ENCODE measurements around the gene TNIK. TPM values are rescaled to one million over a fixed set of nuclear protein-coding genes. Genes with fewer than 3 reads are reported as not detected.
"Not testable (repeated sequence)": the region's sequence is repeated elsewhere in the genome, so short reads cannot be mapped to it uniquely, and the experiment has no call there.

Gene TNIK
- total RNA-seq, 1 donor from 2014 or later = 38.1 TPM

GRCh38 chr3:171293142-171293782 lies 166.9 kb downstream of the TNIK start:
- Mint-ChIP-seq H3K27me3 (no peaks in the 10 kb centered on the region), H3K9me3 (no peaks in the 10 kb centered on the region), H3K27ac (no peak overlapping the region), H3K4me1 (ENCODE audit: unreplicated experiment) (peaks cover 16% of the 10 kb centered on the region), H3K4me3 (no peak overlapping the region), H3K36me3 (no peaks in the 10 kb centered on the region)
- TF ChIP-seq, protein P1, sequence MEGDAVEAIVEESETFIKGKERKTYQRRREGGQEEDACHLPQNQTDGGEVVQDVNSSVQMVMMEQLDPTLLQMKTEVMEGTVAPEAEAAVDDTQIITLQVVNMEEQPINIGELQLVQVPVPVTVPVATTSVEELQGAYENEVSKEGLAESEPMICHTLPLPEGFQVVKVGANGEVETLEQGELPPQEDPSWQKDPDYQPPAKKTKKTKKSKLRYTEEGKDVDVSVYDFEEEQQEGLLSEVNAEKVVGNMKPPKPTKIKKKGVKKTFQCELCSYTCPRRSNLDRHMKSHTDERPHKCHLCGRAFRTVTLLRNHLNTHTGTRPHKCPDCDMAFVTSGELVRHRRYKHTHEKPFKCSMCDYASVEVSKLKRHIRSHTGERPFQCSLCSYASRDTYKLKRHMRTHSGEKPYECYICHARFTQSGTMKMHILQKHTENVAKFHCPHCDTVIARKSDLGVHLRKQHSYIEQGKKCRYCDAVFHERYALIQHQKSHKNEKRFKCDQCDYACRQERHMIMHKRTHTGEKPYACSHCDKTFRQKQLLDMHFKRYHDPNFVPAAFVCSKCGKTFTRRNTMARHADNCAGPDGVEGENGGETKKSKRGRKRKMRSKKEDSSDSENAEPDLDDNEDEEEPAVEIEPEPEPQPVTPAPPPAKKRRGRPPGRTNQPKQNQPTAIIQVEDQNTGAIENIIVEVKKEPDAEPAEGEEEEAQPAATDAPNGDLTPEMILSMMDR (conservative IDR thresholded peaks at IDR 0.05) = no peak
- DNase-seq (ENCODE audit: extremely low spot score, unreplicated experiment) = no peak

DNA sequence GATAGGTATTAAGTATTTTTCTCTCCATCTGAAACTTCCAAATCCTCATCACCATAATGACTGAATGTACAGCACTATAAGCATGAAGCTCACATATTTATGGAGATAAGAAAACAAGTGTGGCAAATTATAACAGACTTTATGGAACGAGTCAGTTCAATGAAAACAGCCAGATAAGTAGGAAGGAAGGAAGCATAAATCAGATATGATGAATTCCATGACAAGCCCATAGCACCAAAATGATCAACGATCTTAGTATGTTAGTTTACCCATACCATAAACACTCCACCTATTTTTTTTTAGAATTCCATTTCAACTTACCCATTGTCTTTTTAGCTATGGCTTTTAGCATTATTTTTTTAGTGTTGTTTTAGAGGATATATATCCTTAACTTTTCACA lies 169.5 kb downstream of the TNIK start:
- Mint-ChIP-seq H3K4me3 (no peak overlapping the region), H3K27me3 (no peaks in the 10 kb centered on the region), H3K4me1 (ENCODE audit: unreplicated experiment) (peaks cover 8% of the 10 kb centered on the region), H3K27ac (no peak overlapping the region), H3K36me3 (no peaks in the 10 kb centered on the region), H3K9me3 (no peaks in the 10 kb centered on the region)
- no peak for DNase-seq (ENCODE audit: extremely low spot score, unreplicated experiment)
- TF ChIP-seq, protein P1 (conservative IDR thresholded peaks at IDR 0.05) = no peak

DNA sequence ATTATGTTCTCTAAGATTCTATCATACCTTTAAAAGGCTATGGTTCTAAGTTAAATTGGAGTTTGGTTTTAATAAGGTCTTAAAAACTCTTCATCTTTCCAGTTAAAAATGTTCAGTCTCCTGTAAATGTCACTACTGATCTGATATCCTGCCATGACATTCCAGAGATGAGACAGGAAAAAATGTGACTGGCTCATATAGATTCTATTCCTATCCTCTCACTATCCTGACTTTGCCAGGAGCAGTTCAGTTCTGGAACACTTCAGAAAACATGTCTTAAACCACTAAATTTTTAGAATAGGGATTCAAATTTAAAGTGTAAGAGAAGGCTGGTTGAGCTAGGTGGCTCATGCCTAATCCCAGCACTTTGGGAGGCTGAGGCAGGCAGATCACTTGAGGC lies 170.9 kb downstream of the TNIK start:
- no peaks in the 10 kb centered on the region for H3K36me3 Mint-ChIP-seq
- no peak overlapping the region for H3K27ac Mint-ChIP-seq
- no peak overlapping the region for H3K4me3 Mint-ChIP-seq
- DNase-seq (ENCODE audit: extremely low spot score, unreplicated experiment) = no peak
- TF ChIP-seq, protein P1 (conservative IDR thresholded peaks at IDR 0.05) = no peak
- H3K9me3 Mint-ChIP-seq = no peaks in the 10 kb centered on the region
- H3K4me1 Mint-ChIP-seq (ENCODE audit: unreplicated experiment) = peaks cover 6% of the 10 kb centered on the region
- no peaks in the 10 kb centered on the region for H3K27me3 Mint-ChIP-seq

GRCh38 chr3:171287761-171288160 lies 172.4 kb downstream of the TNIK start:
- not testable (repeated sequence) for H3K9me3 Mint-ChIP-seq; H3K27me3 Mint-ChIP-seq; H3K4me3 Mint-ChIP-seq; H3K36me3 Mint-ChIP-seq; H3K4me1 Mint-ChIP-seq (ENCODE audit: unreplicated experiment); DNase-seq (ENCODE audit: extremely low spot score, unreplicated experiment); H3K27ac Mint-ChIP-seq

GRCh38 chr3:171286580-171287249 lies 173.5 kb downstream of the TNIK start:
- Mint-ChIP-seq H3K4me3 (no peak overlapping the region), H3K27me3 (no peaks in the 10 kb centered on the region), H3K27ac (no peak overlapping the region), H3K36me3 (no peaks in the 10 kb centered on the region), H3K9me3 (no peaks in the 10 kb centered on the region), H3K4me1 (ENCODE audit: unreplicated experiment) (peaks cover 9% of the 10 kb centered on the region)
- no peak for DNase-seq (ENCODE audit: extremely low spot score, unreplicated experiment)
- TF ChIP-seq, protein P1 (conservative IDR thresholded peaks at IDR 0.05) = no peak

DNA sequence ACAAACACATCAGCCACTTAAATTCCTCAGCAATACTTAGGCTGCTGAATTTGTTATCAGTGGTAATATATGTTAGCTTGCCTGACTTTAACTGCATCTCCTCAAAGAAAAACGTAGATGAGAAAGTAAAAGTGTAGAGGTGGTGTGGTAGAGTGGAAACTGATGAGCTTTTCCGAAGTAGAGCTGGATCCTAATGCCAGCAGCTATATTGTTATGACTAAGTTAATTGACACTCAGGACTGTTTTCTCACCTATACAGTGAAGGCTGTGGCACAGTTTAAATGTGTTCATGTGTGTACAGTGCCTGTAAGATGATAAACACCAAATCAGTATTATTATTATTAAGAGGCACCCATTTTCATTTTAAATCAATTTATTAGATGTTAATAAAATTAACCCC lies 174.9 kb downstream of the TNIK start:
- DNase-seq (ENCODE audit: extremely low spot score, unreplicated experiment) = no peak
- TF ChIP-seq, protein P1 (conservative IDR thresholded peaks at IDR 0.05) = no peak
- H3K9me3 Mint-ChIP-seq = no peaks in the 10 kb centered on the region
- no peaks in the 10 kb centered on the region for H3K27me3 Mint-ChIP-seq
- H3K4me1 Mint-ChIP-seq (ENCODE audit: unreplicated experiment) = peaks cover 9% of the 10 kb centered on the region
- no peak overlapping the region for H3K4me3 Mint-ChIP-seq
- H3K36me3 Mint-ChIP-seq = no peaks in the 10 kb centered on the region
- H3K27ac Mint-ChIP-seq = no peak overlapping the region
